Keratinocyte (primary cell): ENCODE results near the gene DNALI1. TPM values are rescaled to one million over a fixed set of nuclear protein-coding genes. Genes with fewer than 3 reads are reported as not detected.

Experiments
- DNase-seq: peaks from one replicate; pipeline ENCODE4 v3.0.0-alpha.2; 2011; ENCODE audit warnings: low read depth, missing footprints, low spot score
- FAIRE-seq: peaks from 2 replicates; lab custom pipeline; 2011; peaks lifted over from hg19 to GRCh38; lab: Jason Lieb, UNC
- H2AFZ ChIP-seq: 2 replicates; pipeline ENCODE4 v1.6.0; 2012; ENCODE audit warnings: low read length, control low read depth, inconsistent platforms; ENCODE audit not compliant: control insufficient read depth
- H3K27ac ChIP-seq: 2 replicates; pipeline ENCODE4 v1.5.1; 2011; ENCODE audit warnings: low read length; ENCODE audit not compliant: control insufficient read depth, insufficient read depth
- H3K27me3 ChIP-seq: 3 replicates; pipeline ENCODE4 v1.6.0; 2011; ENCODE audit warnings: low read length; ENCODE audit not compliant: control insufficient read depth, insufficient read depth; ENCODE audit errors: extremely low read depth
- H3K36me3 ChIP-seq, 2 experiments: 2 replicates in 1 of 2; 3 replicates in 1 of 2; pipeline ENCODE4 v1.5.1; 2011; ENCODE audit warnings: low read length in 2 of 2, mild to moderate bottlenecking in 1 of 2; ENCODE audit not compliant: control insufficient read depth in 2 of 2, insufficient read depth in 2 of 2; ENCODE audit errors: extremely low read depth in 1 of 2
- H3K4me1 ChIP-seq: 3 replicates; pipeline ENCODE4 v1.5.1; 2011; ENCODE audit warnings: low read length; ENCODE audit not compliant: control insufficient read depth, insufficient read depth; ENCODE audit errors: extremely low read depth
- H3K4me2 ChIP-seq: 3 replicates; pipeline ENCODE4 v1.6.0; 2011; ENCODE audit warnings: low read depth, low read length; ENCODE audit not compliant: control insufficient read depth, insufficient read depth; ENCODE audit errors: extremely low read depth
- H3K4me3 ChIP-seq, 3 experiments: fragments of 200-600 bp in 1 of 3; sonication (generic) in 1 of 3; 2 replicates in 2 of 3; 3 replicates in 1 of 3; pipeline ENCODE4 v1.5.1; 2011 to 2016; ENCODE audit warnings: low read length in 3 of 3, mild to moderate bottlenecking in 3 of 3, control low read depth in 2 of 3, inconsistent platforms in 1 of 3, low read depth in 1 of 3, mixed read lengths in 1 of 3, mixed run types in 1 of 3, moderate library complexity in 1 of 3; ENCODE audit not compliant: control insufficient read depth in 2 of 3, insufficient read depth in 2 of 3; ENCODE audit errors: extremely low read depth in 1 of 3
- H3K79me2 ChIP-seq: 2 replicates; pipeline ENCODE4 v1.6.0; 2012; ENCODE audit warnings: low read length; ENCODE audit not compliant: control insufficient read depth, insufficient read depth
- H3K9ac ChIP-seq: 3 replicates; pipeline ENCODE4 v1.6.0; 2011; ENCODE audit warnings: low read length; ENCODE audit not compliant: control insufficient read depth, insufficient read depth; ENCODE audit errors: extremely low read depth
- H3K9me1 ChIP-seq: 3 replicates; pipeline ENCODE4 v1.6.0; 2011; ENCODE audit warnings: low read length; ENCODE audit not compliant: control insufficient read depth, insufficient read depth; ENCODE audit errors: extremely low read depth
- H3K9me3 ChIP-seq: 2 replicates; pipeline ENCODE4 v1.5.1; 2012; ENCODE audit warnings: low read depth, low read length; ENCODE audit not compliant: control insufficient read depth
- H4K20me1 ChIP-seq: 3 replicates; pipeline ENCODE4 v1.6.0; 2011; ENCODE audit warnings: low read length; ENCODE audit not compliant: control insufficient read depth, insufficient read depth; ENCODE audit errors: extremely low read depth
- CTCF ChIP-seq, 3 experiments: IDR thresholded peaks in 1 of 3; conservative IDR thresholded peaks in 1 of 3; optimal IDR thresholded peaks in 1 of 3; 2 replicates in 2 of 3; 3 replicates in 1 of 3; pipeline versions ENCODE3 to v1.5.1; 2011; ENCODE audit warnings: low read length in 3 of 3, mild to moderate bottlenecking in 3 of 3, moderate library complexity in 2 of 3, control low read depth in 1 of 3, inconsistent platforms in 1 of 3; ENCODE audit not compliant: insufficient read depth in 2 of 3; ENCODE audit errors: extremely low read depth in 1 of 3
- EZH2 ChIP-seq: IDR thresholded peaks from one replicate; pipeline ENCODE4 v1.6.1; 2012; ENCODE audit warnings: inconsistent platforms, mild to moderate bottlenecking, low read length, moderate library complexity
- dilution Hi-C: fragments of 300-500 bp; cut with MboI; formaldehyde crosslinking; loops from one replicate; pipeline ENCODE4 v1.7.0; 2020; ENCODE audit warnings: low sequenced_read_pairs; ENCODE audit not compliant: extremely low pct_ligation_motif_present
- polyA plus RNA-seq, 5 experiments: library from polyadenylated mRNA; depleted of rRNA in 3 of 5; stranded (reverse) in 3 of 5; stranded (forward) in 1 of 5; unstranded in 1 of 5; fragments of >200 nt; gene quantifications; 1 replicate in 1 of 5; 2 replicates in 3 of 5; 3 replicates in 1 of 5; pipeline versions ENCODE4 v1.2.1 to v1.2.3, GENCODE V29; 2011 to 2012; ENCODE audit warnings: missing spikeins in 2 of 5, low read depth in 1 of 5, low replicate concordance in 1 of 5

The DNALI1 gene
- polyA plus RNA-seq, 1 donor (not counting 4 experiments of a cell fraction or from before 2014, with no cell fraction given): 0.14 TPM

GRCh38 chr1:37545019-37545418 is 11.7 kb upstream of the DNALI1 start:
- Histone ChIP-seq H2AFZ (no peak overlapping the region), H3K9me3 (no peaks in the 10 kb centered on the region), H3K9ac (no peak overlapping the region), H3K4me3 (no peak overlapping the region), H3K4me1 (peaks cover 8% of the 10 kb centered on the region), H3K4me2 (no peak overlapping the region), H3K79me2 (peaks cover 13% of the 10 kb centered on the region), H4K20me1 (no peaks in the 10 kb centered on the region), H3K36me3 (peaks cover 17 to 29% of the 10 kb centered on the region in 2 experiments), H3K9me1 (no peaks in the 10 kb centered on the region), H3K27ac (no peak overlapping the region), H3K27me3 (no peaks in the 10 kb centered on the region)
- TF ChIP-seq CTCF (optimal IDR thresholded peaks at IDR 0.05 in 1 of 3, IDR thresholded peaks at IDR 0.05 in 1 of 3, conservative IDR thresholded peaks at IDR 0.05 in 1 of 3; ENCODE audit: extremely low read depth in 1 of 3, insufficient read depth in 2 of 3, low read length in 3 of 3) (no peak), EZH2 (no peak)
- dilution Hi-C loops: no loop called here
- no peak for FAIRE-seq
- DNase-seq: no peak

- dilution Hi-C loops: no loop called here
- Histone ChIP-seq H3K9me1 (peaks cover 3% of the 10 kb centered on the region), H3K4me2 (no peak overlapping the region), H3K9ac (no peak overlapping the region), H3K79me2 (peaks cover 45% of the 10 kb centered on the region), H3K27me3 (no peaks in the 10 kb centered on the region), H2AFZ (no peak overlapping the region), H4K20me1 (no peaks in the 10 kb centered on the region), H3K27ac (no peak overlapping the region), H3K4me3 (no peak overlapping the region), H3K36me3 (peaks cover 12 to 26% of the 10 kb centered on the region in 2 experiments), H3K9me3 (no peaks in the 10 kb centered on the region), H3K4me1 (peaks cover 18% of the 10 kb centered on the region)
- DNase-seq: no peak
- FAIRE-seq: no peak
- TF ChIP-seq CTCF (optimal IDR thresholded peaks at IDR 0.05 in 1 of 3, IDR thresholded peaks at IDR 0.05 in 1 of 3, conservative IDR thresholded peaks at IDR 0.05 in 1 of 3; ENCODE audit: extremely low read depth in 1 of 3, insufficient read depth in 2 of 3, low read length in 3 of 3): no peak
- TF ChIP-seq EZH2: no peak
These were observed 7.4 kb upstream of the DNALI1 start for GRCh38 chr1:37549341-37549740.
